ENCODE results near the gene SLC52A1. TPM values are rescaled to one million over a fixed set of nuclear protein-coding genes. Genes with fewer than 3 reads are reported as not detected.

SLC52A1 gene
- total and polyA plus RNA-seq, 2 of the 13 experiments (the other 11 are each of a cell fraction or from before 2014, with no cell fraction given) = 0.03 to 0.13 TPM

DNA sequence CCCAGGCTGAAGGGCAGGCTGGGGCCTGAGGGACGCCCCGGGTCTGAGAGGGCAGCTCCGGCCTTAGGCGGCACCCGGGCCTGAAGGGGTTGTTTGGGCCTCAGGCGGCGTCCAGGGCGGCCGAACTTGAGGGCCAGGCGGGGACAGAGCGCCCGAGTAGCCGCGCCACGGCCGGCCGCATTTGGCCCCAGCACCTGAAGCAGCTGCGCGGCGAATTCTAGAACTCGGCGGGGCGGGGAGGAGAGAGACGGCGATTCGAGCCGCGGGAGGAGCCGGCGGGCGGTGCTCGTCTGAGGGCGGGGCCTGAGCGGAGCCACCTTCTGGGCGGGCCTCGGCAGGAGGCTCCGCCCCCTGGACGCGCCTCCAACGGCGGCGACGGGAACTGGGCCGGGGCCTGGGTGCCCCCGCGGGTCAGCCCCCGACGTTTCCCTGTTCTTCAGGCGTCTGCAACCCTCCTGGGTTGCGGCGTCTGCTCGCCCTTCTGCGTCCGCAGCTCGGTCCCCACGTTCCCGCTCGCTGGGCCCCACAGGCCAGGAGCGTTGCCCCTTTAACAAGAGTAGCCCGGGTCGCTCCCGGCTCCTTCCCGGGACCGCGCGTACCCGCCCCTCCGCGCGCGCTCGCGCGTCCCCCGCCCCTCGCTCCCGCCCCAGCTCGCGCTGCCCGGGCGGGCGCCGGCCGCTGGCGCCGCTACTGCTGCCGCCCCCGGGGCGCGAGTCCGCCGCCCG is 37.8 kb downstream of the SLC52A1 start, which contains the start of the genes INCA1 and KIF1C (continued):
- TF ChIP-seq PHF20 (CRISPR knock-in tag; IDR thresholded peaks at IDR 0.05) = no peak
- TF ChIP-seq THRA (CRISPR knock-in tag; IDR thresholded peaks at IDR 0.05; ENCODE audit: borderline replicate concordance) = peak; percentile 19; the same call in 1 of the 2 replicates
- TF ChIP-seq RBAK (CRISPR knock-in tag; IDR thresholded peaks at IDR 0.05) = no peak
- 0 out of 2 replicates have a peak, but pooled peaks have one; percentile 12 for TF ChIP-seq NFAT5 (CRISPR knock-in tag; IDR thresholded peaks at IDR 0.05)
- no peak for TF ChIP-seq ZNF33A (CRISPR knock-in tag; IDR thresholded peaks at IDR 0.05; ENCODE audit: borderline replicate concordance)
- TF ChIP-seq ZNF407 (CRISPR knock-in tag; IDR thresholded peaks at IDR 0.05; ENCODE audit: not compliant biosample characterization) = peak; percentile 54
- TF ChIP-seq RFX5 (IDR thresholded peaks at IDR 0.05; ENCODE audit: low read depth, low read length) = no peak
- peak; percentile 77; the same call in 1 of the 2 replicates for TF ChIP-seq ZNF136 (CRISPR knock-in tag; IDR thresholded peaks at IDR 0.05; ENCODE audit: low read depth)
- no peak for TF ChIP-seq GPN1 (CRISPR knock-in tag; IDR thresholded peaks at IDR 0.05; ENCODE audit: borderline replicate concordance)
- TF ChIP-seq U2AF2 (IDR thresholded peaks at IDR 0.05; ENCODE audit: low read depth, low read length) = no peak
- peak; percentile 46 for TF ChIP-seq HOXA5 (CRISPR knock-in tag; IDR thresholded peaks at IDR 0.05)

Data from HepG2 (cell line).